Spinal cord (tissue), 10 donors: Measurements from ENCODE around the gene OR2D2. TPM values are rescaled to one million over a fixed set of nuclear protein-coding genes. Genes with fewer than 3 reads are reported as not detected.

Experiments
- DNase-seq, 6 donors: peaks; one replicate each; pipeline versions ENCODE4 v3.0.0 to v3.0.0-alpha.2; 2013 to 2015; ENCODE audit warnings: low spot score in 6 of 6, low read depth in 4 of 6
- H3K27ac ChIP-seq: one replicate; pipeline ENCODE4 v1.5.1; 2013; ENCODE audit warnings: low read depth, low read length, control low read depth
- H3K27me3 ChIP-seq: one replicate; pipeline ENCODE4 v1.6.1; 2013; ENCODE audit warnings: low read length; ENCODE audit not compliant: control insufficient read depth, insufficient read depth
- H3K36me3 ChIP-seq: one replicate; pipeline ENCODE4 v1.6.1; 2013; ENCODE audit warnings: low read length; ENCODE audit not compliant: control insufficient read depth, insufficient read depth
- H3K4me1 ChIP-seq: one replicate; pipeline ENCODE4 v1.6.1; 2013; ENCODE audit warnings: low read length; ENCODE audit not compliant: control insufficient read depth, insufficient read depth
- H3K4me3 ChIP-seq: one replicate; pipeline ENCODE4 v1.5.1; 2013; ENCODE audit warnings: low read depth, low read length, control low read depth
- H3K9me3 ChIP-seq: one replicate; pipeline ENCODE4 v1.6.1; 2013; ENCODE audit warnings: low read length; ENCODE audit not compliant: control insufficient read depth, insufficient read depth
- WGBS: methylation state at CpG from one replicate; pipeline ENCODE4 v1.1.5; 2013; ENCODE audit warnings: missing lambda C conversion rate; ENCODE audit not compliant: insufficient coverage; 5-methylcytosine and 5-hydroxymethylcytosine counted together
- long read RNA-seq, 4 donors: transcript quantifications; one replicate each; lab custom pipeline, GENCODE V29; 2026
- polyA plus RNA-seq, 2 donors: library from polyadenylated mRNA; unstranded; fragments of 120-200 nt; gene quantifications; one replicate each; pipeline ENCODE4 v1.2.1, GENCODE V29; 2013; ENCODE audit not compliant: insufficient read length in 2 of 2
- total RNA-seq, 2 donors: library from RNA; depleted of rRNA in 1 of 2; stranded (reverse); fragments of 120-200 nt in 1 of 2; fragments of >200 nt in 1 of 2; gene quantifications; one replicate each; pipeline versions ENCODE4 v1.2.3 to v1.2.4, GENCODE V29; 2013 to 2014
- donor health status: healthy.

The OR2D2 gene, protein sequence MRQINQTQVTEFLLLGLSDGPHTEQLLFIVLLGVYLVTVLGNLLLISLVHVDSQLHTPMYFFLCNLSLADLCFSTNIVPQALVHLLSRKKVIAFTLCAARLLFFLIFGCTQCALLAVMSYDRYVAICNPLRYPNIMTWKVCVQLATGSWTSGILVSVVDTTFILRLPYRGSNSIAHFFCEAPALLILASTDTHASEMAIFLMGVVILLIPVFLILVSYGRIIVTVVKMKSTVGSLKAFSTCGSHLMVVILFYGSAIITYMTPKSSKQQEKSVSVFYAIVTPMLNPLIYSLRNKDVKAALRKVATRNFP
- total RNA-seq (under 1 TPM; 0.22 to 0.40 TPM), polyA plus RNA-seq (not detected)
- long read RNA-seq, donor 1, result 0 reads
- long read RNA-seq, donor 2, result 0 reads
- long read RNA-seq, donor 3, result 0 reads
- long read RNA-seq, donor 4, result 0 reads

DNA sequence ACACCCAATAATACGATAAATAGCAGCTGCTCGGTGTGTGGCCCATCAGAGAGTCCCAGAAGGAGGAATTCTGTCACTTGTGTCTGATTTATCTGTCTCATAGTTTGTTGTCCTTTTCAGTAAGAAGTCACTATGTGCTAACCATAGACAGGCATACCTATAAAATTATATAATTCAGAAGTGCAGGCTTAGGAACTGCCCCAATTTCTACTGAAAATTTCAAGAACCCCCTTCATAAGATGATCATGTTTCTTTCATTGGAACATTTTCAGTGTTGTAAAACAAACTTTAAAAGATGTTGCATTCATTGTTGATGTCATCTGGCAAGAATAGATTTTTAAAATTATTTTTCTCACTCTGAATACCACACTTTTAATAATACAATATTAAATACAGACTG lies at the start of gene OR2D2:
Gene OR2D2, minus strand, starts transcription at position 101 of the 400 bp plus-strand sequence. Its CDS starts 0 bp downstream, at position 101.
- Histone ChIP-seq H3K4me1 (no peaks in the 10 kb centered on the region), H3K9me3 (peaks cover 2% of the 10 kb centered on the region), H3K36me3 (no peaks in the 10 kb centered on the region), H3K27ac (no peak within 1 kb of the TSS), H3K4me3 (no peak within 1 kb of the TSS), H3K27me3 (no peaks in the 10 kb centered on the region)
- no peak for DNase-seq
- WGBS, result 94% methylated on average over 2 of the region's 2 CpGs

- H3K4me3 ChIP-seq, result no peak overlapping the region
- no peak overlapping the region for H3K27ac ChIP-seq
- no peaks in the 10 kb centered on the region for H3K27me3 ChIP-seq
- DNase-seq, result no peak
- no peaks in the 10 kb centered on the region for H3K9me3 ChIP-seq
- H3K4me1 ChIP-seq, result no peaks in the 10 kb centered on the region
- H3K36me3 ChIP-seq, result no peaks in the 10 kb centered on the region
Measured at GRCh38 chr11:6941970-6942369, 49.7 kb upstream of the OR2D2 start.

DNA sequence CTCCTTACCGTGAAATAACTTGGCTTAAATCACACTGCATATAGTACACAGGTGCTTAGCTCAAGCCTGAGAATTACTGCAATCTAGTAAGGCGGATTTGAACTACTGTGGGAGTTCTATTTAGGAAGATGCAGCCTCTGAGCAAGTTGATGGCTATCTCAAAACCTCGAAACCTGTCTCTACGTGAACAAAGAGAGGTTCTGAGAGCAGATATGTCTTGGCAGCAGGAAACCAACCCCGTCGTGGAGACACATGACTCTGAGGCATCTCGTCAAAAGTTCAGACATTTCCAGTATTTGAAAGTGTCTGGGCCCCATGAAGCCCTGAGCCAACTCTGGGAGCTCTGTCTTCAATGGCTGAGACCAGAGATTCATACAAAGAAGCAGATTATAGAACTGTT lies 39.8 kb upstream of the OR2D2 start:
- 82% methylated on average over 6 of the region's 7 CpGs for WGBS
- Histone ChIP-seq H3K27me3 (no peaks in the 10 kb centered on the region), H3K27ac (no peak overlapping the region), H3K4me1 (no peaks in the 10 kb centered on the region), H3K4me3 (no peak overlapping the region), H3K9me3 (no peaks in the 10 kb centered on the region), H3K36me3 (no peaks in the 10 kb centered on the region)
- no peak for DNase-seq

GRCh38 chr11:6931146-6931713 lies 38.9 kb upstream of the OR2D2 start:
- no peak for DNase-seq
- H3K27ac ChIP-seq, result no peak overlapping the region
- H3K9me3 ChIP-seq, result no peaks in the 10 kb centered on the region
- H3K4me3 ChIP-seq, result no peak overlapping the region
- no peaks in the 10 kb centered on the region for H3K27me3 ChIP-seq
- H3K4me1 ChIP-seq, result peaks cover 7% of the 10 kb centered on the region
- no CpG with 5 or more reads among the region's 3 CpGs for WGBS
- H3K36me3 ChIP-seq, result no peaks in the 10 kb centered on the region

DNA sequence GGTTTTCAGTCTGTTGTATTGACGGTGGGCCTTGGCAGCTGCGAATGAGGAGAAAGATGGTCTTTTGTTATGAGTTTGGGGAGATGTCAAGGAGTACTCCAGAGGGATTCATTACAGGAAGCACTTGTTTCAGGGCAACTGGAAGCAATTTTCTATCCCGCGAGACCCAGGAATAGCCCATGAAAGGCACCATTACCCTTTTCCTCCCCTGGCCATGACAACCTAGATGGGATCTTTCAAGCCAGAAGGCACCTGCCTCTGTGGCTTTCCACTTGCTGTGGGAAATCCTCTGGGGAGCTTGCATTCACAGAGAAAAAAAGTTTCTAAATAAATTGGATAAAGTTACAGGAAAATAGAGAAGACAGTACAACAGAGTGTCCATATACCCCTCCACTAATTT lies 36.6 kb upstream of the OR2D2 start:
- DNase-seq, result no peak
- no peaks in the 10 kb centered on the region for H3K36me3 ChIP-seq
- H3K4me1 ChIP-seq, result peaks cover 9% of the 10 kb centered on the region
- 79% methylated on average over 3 of the region's 4 CpGs for WGBS
- no peaks in the 10 kb centered on the region for H3K9me3 ChIP-seq
- H3K27me3 ChIP-seq, result no peaks in the 10 kb centered on the region
- no peak overlapping the region for H3K27ac ChIP-seq
- no peak overlapping the region for H3K4me3 ChIP-seq

GRCh38 chr11:6927030-6927617 lies 34.8 kb upstream of the OR2D2 start:
- H3K4me1 ChIP-seq, result peaks cover 9% of the 10 kb centered on the region
- 19% methylated on average over 5 of the region's 11 CpGs for WGBS
- H3K4me3 ChIP-seq, result peak overlapping the region; percentile 68
- no peaks in the 10 kb centered on the region for H3K9me3 ChIP-seq
- H3K36me3 ChIP-seq, result no peaks in the 10 kb centered on the region
- no peak overlapping the region for H3K27ac ChIP-seq
- H3K27me3 ChIP-seq, result no peaks in the 10 kb centered on the region
- peak in 1 of 6 donors; percentile 10 for DNase-seq

DNA sequence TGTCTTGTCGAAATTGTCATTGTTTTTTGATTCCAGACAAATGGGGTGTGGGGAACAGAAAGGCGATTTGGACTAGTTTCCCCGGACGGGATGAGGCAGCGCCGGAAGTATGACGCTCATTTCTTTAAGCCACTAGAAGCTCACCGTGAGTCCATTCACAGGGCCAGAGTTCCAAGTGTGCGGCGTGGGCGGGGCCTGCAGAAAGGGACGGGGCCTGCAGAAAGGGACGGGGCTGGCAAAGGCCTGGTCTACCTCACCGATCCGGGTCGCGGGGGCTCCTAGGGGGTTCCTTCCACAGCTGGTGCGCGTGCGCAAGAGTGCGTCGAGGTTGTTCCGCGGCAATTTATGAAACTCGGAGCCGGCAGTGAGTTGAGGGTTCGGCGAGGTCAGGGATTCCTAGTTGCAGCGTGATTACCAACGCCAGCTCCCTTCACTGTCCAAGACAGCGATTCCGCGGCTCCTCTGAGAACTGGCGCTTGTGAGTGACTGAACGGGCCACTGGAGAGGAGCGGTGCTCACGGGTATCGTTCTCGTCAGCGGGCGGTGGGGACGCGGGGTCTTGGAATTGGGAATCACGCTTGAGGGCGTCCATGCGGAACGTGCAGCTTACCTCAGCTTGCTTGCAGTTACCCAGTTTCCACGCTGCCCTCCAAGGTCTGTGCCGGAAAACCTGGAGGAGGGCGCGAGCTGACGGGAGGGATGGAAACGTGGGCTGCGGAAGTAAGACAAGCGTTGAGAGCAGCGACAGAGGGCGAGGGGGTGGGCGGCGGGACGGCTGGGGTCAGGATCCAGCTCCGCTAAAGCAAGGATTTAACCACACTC lies 34.1 kb upstream of the OR2D2 start, which contains the start of gene ZNF215:
Gene ZNF215, plus strand, starts transcription at position 219 of the 822 bp plus-strand sequence. CDS start 5,847 bp downstream, outside the sequence.
- H3K36me3 ChIP-seq, result no peaks in the 10 kb centered on the region
- WGBS, result under 1% methylated on average over 52 of the region's 61 CpGs
- peak within 1 kb of the TSS; percentile 52 for H3K27ac ChIP-seq
- DNase-seq, result peak in 5 of 6 donors; percentile 30 to 95 (median 46)
- no peaks in the 10 kb centered on the region for H3K9me3 ChIP-seq
- H3K4me1 ChIP-seq, result peaks cover 9% of the 10 kb centered on the region
- H3K4me3 ChIP-seq, result peak within 1 kb of the TSS; percentile 68
- no peaks in the 10 kb centered on the region for H3K27me3 ChIP-seq

GRCh38 chr11:6925636-6926207 lies 33.4 kb upstream of the OR2D2 start:
- Histone ChIP-seq H3K4me3 (peak overlapping the region; percentile 68), H3K27me3 (no peaks in the 10 kb centered on the region), H3K4me1 (peaks cover 9% of the 10 kb centered on the region), H3K27ac (no peak overlapping the region), H3K36me3 (no peaks in the 10 kb centered on the region), H3K9me3 (no peaks in the 10 kb centered on the region)
- WGBS, result 90% methylated on average over 1 of the region's 2 CpGs
- peak in 1 of 6 donors; percentile 12 for DNase-seq

DNA sequence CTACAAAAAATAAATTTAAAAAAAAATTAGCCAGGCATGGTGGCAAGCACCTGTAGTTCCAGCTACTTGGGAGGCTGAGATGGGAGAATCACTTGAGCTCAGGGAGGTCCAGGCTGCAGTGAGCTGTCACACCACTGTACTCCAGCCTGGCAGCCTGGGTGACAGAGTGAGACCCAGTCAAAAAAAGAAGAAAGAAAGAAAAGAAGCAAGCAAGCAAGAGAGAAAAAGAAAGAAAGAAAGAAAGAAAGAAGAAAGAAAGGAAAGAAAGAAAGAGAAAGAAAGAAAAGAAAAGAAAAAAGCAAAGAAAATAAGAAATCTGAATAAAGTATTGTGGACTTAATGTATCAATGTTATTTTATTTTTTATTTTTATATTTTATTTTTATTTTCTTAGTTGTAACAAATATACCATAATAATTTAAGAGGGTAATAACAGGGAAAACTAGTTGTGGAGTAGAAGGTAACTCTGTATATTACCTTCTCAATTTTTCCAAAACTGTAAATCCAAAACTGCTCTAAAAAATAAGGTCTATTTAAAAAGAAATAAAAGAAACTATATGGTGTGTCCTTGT lies 32.8 kb upstream of the OR2D2 start:
- no peak overlapping the region for H3K4me3 ChIP-seq
- H3K36me3 ChIP-seq, result no peaks in the 10 kb centered on the region
- DNase-seq, result no peak
- H3K27me3 ChIP-seq, result no peaks in the 10 kb centered on the region
- H3K9me3 ChIP-seq, result no peaks in the 10 kb centered on the region
- H3K27ac ChIP-seq, result no peak overlapping the region
- peaks cover 9% of the 10 kb centered on the region for H3K4me1 ChIP-seq
